Type B pancreatic cell (in vitro differentiated cells): Measurements from ENCODE around the gene PPIH. TPM values are rescaled to one million over a fixed set of nuclear protein-coding genes. Genes with fewer than 3 reads are reported as not detected.
"Not testable (repeated sequence)": the region's sequence is repeated elsewhere in the genome, so short reads cannot be mapped to it uniquely, and the experiment has no call there.

Experiments used
- DNase-seq: peaks from one replicate; pipeline ENCODE4 v3.0.0; 2021; ENCODE audit warnings: mixed read lengths; ENCODE audit not compliant: unreplicated experiment; ENCODE audit errors: extremely low spot score
- H3K27ac Mint-ChIP-seq: 2 replicates; pipeline ENCODE4 v1.8.0; 2021; ENCODE audit warnings: mild to moderate bottlenecking, mixed read lengths
- H3K27me3 Mint-ChIP-seq: 2 replicates; pipeline ENCODE4 v1.8.0; 2021; ENCODE audit warnings: mixed read lengths
- H3K36me3 Mint-ChIP-seq: 2 replicates; pipeline ENCODE4 v1.8.0; 2021; ENCODE audit warnings: mixed read lengths
- H3K4me1 Mint-ChIP-seq: one replicate; pipeline ENCODE4 v1.8.0; 2021; ENCODE audit warnings: mixed read lengths; ENCODE audit not compliant: unreplicated experiment
- H3K4me3 Mint-ChIP-seq: 2 replicates; pipeline ENCODE4 v1.8.0; 2021; ENCODE audit warnings: mild to moderate bottlenecking, mixed read lengths
- H3K9me3 Mint-ChIP-seq: 2 replicates; pipeline ENCODE4 v1.8.0; 2021; ENCODE audit warnings: mixed read lengths
- CTCF ChIP-seq: fragments of 200-600 bp; sonication (generic); conservative IDR thresholded peaks from 2 replicates; pipeline ENCODE4 v1.5.0; 2021; ENCODE audit warnings: antibody characterized with exemption, mild to moderate bottlenecking
- total RNA-seq: library from RNA; stranded (reverse); gene quantifications from 2 replicates; pipeline ENCODE4 v1.2.1, GENCODE V29; 2021; ENCODE audit warnings: low replicate concordance

Gene PPIH
- total RNA-seq, 1 donor from 2014 or later: 58.9 TPM

DNA sequence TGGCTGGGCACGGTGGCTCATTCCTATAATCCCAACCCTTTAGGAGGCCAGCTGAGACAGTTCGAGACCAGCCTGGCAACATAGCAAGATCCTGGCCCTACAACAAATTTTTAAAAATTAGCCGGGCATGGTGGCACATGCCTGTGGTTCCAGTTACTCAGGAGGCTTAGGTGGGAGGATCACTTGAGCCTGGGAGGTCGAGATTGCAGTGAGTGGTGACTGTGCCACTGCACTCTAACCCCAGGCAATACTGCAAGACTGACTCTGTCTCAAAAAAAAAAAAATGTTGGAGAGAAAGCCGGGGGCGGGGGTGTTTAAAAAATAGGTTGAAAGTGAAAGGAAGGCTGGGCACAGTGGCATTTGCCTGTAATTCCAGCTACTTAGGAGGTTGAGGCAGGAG is 65.3 kb downstream of the PPIH start:
- no peaks in the 10 kb centered on the region for H3K9me3 Mint-ChIP-seq
- H3K4me3 Mint-ChIP-seq: no peak overlapping the region
- TF ChIP-seq CTCF: no peak
- no peak for DNase-seq
- H3K27ac Mint-ChIP-seq: no peak overlapping the region
- no peaks in the 10 kb centered on the region for H3K4me1 Mint-ChIP-seq
- H3K36me3 Mint-ChIP-seq: no peaks in the 10 kb centered on the region
- no peaks in the 10 kb centered on the region for H3K27me3 Mint-ChIP-seq

DNA sequence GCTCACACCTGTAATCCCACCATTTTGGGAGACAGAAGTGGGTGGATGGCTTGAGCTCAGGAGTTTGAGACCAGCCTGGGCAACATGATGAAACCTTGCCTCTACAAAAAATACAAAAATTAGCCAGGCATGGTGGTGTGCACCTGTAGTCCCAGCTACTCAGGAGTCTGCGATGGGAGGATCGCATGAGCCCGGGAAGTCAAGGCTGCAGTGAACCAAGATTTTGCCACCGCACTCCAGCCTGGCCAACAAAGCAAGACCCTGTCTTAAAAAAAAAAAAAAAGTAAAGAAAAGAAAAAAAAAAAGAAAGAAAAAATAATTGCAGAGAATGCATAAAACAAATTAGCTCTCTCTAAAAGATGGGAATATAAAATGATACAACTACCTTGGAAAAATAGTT is 67.6 kb downstream of the PPIH start:
- not testable (repeated sequence) for H3K27ac Mint-ChIP-seq, H3K27me3 Mint-ChIP-seq, DNase-seq, H3K36me3 Mint-ChIP-seq, H3K4me1 Mint-ChIP-seq, H3K4me3 Mint-ChIP-seq, H3K9me3 Mint-ChIP-seq

Other genes starting within 250 kb of the PPIH start
- gene ZMYND12, start 202.4 kb upstream of the PPIH start, total RNA-seq: 1.5 and 1.8 TPM in 2 replicates
- gene PPCS, start 201.9 kb upstream of the PPIH start, total RNA-seq: 45.5 and 64.7 TPM in 2 replicates
- 6.9 and 9.3 TPM in 2 replicates for gene CCDC30, start 195.1 kb upstream of the PPIH start, total RNA-seq
- gene YBX1, start 24.0 kb downstream of the PPIH start, total RNA-seq: 508 and 709 TPM in 2 replicates
- gene CLDN19, start 81.8 kb downstream of the PPIH start, total RNA-seq: 0.33 and 2.3 TPM in 2 replicates
- gene P3H1, start 108.6 kb downstream of the PPIH start, total RNA-seq: 30.7 and 77.2 TPM in 2 replicates
- 5.9 and 9.1 TPM in 2 replicates for gene C1orf50, start 108.8 kb downstream of the PPIH start, total RNA-seq
- 0.41 and 0.57 TPM in 2 replicates for gene TMEM269, start 126.6 kb downstream of the PPIH start, total RNA-seq
- gene ERMAP, start 158.7 kb downstream of the PPIH start, total RNA-seq: 8.4 and 10.3 TPM in 2 replicates
- gene SVBP, start 159.0 kb downstream of the PPIH start, total RNA-seq: 31.3 and 42.9 TPM in 2 replicates
- gene ZNF691, start 188.2 kb downstream of the PPIH start, total RNA-seq: 11.2 and 18.0 TPM in 2 replicates